ENCODE data around the gene GALNT17.
"Not testable (repeated sequence)": the region's sequence is repeated elsewhere in the genome, so short reads cannot be mapped to it uniquely, and the experiment has no call there.

Gene GALNT17

DNA sequence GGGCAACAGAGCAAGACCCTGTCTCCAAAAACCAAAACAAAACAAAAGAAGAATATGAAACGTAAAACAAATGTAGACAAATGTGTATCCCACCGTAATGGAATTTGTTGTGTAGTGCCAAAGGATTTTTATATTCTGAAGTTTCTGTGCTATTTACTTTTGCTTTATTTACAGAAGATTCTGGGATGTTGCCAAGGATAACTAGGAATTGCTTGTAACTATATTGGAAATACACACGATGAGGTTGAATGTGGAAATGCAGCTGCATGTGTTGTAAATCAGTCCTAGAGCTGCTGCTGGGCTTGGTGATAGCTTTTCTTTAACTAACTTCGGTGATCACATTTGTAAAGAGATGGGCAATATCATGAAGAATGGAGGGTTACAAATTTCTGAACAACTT lies 39.5 kb downstream of the GALNT17 start:
- no peak for DNase-seq

DNA sequence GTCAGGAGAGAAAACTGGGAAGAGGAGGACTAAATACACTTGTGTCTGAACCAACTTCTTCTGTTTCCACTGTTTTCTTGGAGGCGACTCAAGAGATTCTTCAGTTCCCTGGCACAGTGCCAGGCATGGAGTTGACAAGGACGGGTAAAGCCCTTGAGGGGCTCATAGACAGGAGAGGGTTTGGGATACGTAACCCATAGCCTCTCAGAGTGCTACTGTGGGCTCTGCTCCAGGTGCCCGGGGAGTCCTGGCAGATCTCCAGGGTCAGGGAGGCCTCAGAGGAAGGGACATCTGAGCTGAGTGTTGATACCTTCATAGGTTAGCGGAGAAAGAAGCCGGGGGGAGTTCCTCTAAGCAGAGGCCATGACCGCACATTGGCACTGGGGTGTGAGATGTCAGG lies 42.0 kb downstream of the GALNT17 start:
- DNase-seq = no peak

DNA sequence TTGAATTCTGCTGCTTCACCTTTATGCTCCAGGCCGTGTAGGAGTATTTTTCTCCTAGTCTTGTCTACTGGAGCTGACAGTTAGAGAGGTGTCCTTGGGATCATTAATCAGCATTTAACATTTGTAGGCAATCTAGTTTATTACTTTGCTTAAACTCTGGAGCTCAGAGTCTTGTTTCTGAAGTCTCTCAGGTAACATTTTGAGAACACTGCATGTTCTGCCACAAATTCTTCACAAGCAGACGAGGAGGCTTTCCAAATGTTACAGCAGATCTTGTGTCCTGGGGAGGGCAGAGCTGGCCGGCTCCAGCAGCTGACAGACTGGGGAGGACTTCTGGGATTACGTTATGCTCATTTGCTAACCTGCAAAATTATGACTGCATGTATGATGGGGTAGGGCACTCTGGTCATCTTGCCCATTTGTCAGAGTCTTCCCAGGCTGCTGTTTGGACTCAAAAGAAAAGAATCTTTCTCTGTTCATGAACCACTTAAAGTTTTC lies 50.5 kb downstream of the GALNT17 start:
- DNase-seq = no peak

DNA sequence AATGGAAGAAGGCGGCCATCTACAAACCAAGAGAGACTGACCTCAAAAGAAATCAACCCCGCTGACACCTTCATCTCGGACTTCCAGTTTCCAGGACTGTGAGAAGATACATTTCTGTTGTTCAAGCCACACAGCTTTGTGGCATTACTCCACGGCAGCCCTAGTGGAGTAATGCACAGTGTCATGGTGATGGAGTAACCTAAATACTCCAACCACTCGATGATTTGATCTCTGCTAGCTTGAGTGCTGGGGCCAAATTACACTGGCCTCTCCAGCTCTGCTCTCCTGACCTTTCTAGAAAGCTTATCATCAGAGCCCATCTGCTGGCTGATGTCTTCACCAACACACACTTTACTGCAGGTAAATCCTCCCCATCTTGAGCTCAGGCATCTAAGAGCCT lies 52.2 kb downstream of the GALNT17 start:
- DNase-seq = no peak

DNA sequence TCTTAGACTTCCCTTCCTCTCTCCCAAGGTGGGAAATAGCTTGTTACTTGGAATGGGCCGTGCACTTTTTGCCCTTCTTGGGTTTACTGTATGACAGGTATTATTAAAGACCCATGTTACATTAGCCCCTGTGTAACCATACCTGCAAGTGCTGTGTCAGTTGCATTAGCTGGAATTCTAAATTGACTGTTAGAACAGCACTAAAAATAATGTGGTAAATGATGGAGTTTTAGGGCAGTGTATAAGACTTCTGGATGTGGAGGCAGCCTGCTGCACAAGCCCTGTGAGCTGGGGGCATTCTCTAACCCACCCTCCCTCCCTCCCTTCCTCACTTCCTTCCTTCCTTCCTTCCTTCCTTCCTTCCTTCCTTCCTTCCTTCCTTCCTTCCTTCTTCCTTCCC lies 52.7 kb downstream of the GALNT17 start:
- DNase-seq = no peak

DNA sequence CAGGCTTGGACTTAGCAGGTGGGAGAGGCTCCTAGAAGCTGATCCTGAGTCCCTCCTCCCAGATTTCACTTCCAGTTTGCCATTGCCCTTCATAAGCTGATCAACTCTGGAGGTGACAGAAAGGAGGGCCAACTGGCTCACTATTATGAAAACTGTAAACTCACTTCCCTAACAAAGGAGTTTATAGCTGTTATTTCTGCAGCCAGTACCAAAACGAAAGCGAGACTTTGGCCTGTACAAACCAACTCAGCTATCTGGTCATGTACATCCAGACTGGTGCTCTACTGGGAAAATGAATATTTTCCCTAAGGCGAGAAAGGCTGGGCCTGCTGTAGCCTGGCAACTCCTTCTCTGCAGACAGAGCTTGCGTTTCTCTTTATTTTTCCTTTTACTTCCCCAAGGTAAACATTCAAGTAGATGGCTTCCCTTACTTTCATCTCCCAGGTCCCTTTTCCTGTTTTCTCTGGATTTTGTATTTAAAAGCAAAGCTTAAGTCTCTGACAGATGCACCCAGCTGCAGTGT lies 54.7 kb downstream of the GALNT17 start:
- DNase-seq = no peak

DNA sequence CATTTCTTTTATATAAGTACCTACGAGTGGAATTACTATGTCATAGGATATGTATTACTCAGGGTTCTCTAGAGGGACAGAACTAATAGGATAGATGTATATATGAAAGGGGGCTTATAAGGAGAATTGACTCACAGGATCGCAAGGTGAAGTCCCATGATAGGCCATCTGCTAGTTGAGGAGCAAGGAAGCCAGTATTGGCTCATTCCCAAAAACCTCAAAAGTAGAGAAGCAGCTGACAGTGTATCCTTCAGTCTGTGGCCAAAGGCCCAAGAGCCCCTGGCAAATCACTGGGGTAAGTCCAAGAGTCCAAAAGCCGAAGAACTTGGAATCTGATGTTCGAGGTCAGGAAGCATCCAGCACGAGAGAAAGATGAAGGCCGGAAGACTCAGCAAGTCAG lies 59.8 kb downstream of the GALNT17 start:
- no peak for DNase-seq

DNA sequence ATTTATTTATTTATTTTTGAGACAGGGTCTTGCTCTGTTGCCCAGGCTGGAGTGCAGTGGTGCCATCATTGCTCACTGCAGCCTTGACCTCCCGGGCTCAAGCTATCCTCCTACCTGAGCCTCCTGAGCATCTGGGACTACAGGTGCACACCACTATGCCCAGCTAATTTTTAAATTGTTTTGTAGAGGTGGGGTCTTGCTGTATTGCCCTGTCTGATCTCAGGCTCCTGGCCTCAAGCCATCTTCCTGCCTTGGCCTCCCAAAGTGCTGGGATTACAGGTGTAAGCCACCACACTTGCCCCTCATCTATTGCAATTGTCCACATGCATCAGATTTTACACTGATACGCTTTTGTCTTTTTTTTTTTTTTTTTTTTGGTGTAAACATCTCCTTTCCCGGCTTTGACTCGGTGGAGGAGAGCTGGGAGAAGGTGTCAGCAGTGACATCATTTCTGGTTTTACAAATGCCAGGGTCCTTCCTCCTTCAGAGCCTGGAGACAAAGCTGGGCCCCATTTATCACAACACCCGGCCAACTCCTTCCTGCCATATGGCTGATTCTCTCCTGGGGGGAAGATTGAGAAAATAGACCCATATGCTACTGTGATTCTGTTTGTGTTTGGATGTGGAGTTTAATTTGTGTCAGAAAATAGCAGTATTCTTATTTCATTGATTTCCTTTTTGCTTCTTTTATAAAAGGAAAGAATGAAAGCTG lies 61.3 kb downstream of the GALNT17 start:
- no peak for DNase-seq

DNA sequence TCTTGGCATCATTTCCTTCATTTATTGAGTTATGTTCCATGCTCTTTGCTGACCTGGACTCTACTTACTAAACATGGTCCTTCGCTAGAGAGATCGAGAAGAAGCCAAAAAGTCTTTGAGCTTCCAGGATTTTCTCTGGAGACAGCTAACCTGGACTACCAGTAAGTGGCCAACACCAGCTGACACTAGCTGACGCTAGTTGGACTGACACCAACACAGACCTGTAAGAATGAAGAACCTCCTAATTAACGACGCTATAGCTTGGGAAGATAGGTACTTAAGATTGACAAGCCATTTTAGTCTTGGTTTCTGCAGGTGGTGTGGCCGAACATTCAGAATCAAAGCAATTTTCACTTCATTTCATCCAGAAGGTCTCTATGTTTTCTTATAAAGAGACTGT lies 66.4 kb downstream of the GALNT17 start:
- DNase-seq = no peak

DNA sequence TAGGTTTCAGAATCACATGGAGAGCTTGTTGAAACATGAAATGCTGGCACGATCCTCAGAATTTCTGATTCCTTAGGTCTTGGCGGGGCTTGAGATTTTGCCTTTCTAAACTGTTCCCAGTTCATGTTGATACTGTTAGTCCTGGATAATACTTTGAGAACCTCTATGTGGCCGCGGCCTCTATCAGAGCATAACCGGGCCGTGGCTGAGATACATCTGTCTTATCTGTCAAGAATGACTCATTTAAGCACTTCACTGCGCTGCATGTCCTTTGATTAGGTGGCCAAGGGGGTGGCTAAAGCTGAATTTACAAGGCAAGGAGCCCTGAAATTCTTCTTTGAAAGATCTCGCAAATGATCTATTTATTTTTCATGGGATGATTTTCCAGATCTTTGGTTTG lies 66.9 kb downstream of the GALNT17 start:
- DNase-seq = no peak

DNA sequence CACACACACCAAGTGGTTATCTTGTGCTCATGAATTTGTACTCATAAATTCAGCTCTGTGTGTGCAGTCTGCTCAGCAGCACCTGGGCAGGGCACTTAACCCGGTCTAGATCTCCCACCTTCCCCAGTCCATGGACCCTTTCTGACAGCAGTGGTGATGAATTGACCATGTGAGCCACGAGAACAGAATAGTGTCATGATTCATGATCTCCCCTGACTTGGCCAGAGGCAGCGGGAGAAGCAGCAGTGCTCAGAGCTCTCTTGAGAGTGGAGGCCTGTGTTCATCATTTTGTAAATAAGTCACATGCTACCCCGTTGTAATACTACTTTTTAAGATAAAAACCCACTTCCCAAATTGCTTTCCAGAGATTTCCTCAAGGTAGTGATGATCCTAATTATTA lies 74.2 kb downstream of the GALNT17 start:
- DNase-seq = no peak

DNA sequence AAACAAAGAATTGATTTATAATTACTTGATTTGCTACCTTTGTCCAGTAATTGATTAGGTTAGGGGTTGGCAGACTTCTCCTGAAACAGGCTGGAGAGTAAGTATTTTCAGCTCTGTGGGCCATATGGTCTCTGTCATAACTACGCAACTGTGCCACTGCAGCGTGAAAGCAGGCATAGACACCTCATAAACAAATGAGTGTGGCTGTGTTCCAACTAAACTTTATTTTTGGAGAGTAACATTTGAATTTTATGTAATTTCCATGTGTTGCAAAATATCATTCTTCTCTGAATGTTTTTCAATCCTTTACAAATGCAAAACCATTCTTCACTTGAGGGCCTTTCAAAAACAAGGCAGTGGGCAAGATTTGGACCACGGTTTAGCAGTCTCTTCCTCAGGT lies 76.9 kb downstream of the GALNT17 start:
- DNase-seq = no peak

DNA sequence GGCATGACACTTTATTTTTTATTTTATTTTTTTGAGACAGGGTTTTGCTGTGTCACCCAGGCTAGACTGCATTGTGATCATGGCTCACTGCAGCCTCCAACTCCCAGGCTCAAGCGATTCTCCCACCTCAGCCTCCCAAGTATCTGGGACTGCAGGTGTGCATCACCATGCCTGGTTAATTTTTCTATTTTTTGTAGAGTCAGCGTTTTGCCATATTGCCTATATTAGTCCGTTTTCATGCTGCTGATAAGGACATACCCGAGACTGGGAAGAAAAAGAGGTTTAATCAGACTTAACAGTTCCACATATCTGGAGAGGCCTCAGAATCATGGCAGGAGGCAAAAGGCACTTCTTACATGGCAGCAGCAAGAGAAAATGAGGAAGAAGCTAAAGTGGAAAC lies 77.5 kb downstream of the GALNT17 start:
- DNase-seq = not testable (repeated sequence)

DNA sequence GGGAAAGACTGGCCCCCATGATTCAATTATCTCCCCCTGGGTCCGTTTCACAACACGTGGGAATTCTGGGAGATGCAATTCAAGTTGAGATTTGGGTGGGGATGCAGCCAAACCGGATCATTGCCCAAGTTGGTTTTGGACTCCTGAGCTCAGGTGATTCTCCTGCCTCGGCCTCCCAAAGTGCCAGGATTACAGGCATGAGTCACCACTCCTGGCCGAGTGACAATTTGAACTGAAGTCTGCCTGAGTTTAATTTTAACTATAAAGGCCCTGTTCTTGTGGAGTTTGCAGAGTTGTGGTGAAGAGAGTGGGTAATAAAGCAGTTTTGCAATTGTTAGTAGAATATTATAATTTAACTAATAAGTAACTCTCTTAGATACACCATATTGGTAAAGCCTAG lies 78.3 kb downstream of the GALNT17 start:
- no peak for DNase-seq

DNA sequence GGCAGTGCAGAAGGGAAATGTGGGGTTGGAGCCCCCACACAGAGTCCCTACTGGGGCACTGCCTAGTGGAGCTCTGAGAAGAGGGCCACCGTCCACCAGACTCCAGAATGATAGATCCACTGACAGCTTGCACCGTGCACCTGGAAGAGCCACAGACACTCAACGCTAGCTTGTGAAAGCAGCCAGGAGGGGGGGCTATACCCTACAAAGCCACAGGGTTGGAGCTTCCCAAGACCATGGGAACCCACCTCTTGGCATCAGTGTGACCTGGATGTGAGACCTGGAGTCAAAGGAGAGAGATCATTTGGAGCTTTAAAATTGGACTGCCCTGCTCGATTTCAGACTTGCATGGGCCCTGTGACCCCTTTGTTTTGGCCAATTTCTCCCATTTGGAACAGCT lies 80.5 kb downstream of the GALNT17 start:
- DNase-seq = not testable (repeated sequence)

DNA sequence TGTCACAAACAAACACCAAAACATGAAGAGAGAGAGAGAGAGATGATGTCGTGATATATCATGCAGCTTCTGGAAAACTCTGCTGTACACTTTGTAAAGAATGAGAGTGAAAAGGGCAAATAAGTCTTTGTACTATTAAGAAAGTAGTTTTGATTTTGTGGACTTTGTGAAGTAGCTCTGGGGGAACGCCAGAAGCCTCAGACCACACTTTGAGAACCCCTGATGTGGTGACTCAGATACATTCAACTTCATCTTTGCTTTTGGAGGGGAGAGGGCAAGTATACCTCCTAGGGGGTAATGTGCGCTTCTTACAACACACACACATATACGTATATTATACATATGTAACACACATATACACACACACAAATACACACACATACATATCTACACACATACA lies 84.3 kb downstream of the GALNT17 start:
- no peak for DNase-seq

DNA sequence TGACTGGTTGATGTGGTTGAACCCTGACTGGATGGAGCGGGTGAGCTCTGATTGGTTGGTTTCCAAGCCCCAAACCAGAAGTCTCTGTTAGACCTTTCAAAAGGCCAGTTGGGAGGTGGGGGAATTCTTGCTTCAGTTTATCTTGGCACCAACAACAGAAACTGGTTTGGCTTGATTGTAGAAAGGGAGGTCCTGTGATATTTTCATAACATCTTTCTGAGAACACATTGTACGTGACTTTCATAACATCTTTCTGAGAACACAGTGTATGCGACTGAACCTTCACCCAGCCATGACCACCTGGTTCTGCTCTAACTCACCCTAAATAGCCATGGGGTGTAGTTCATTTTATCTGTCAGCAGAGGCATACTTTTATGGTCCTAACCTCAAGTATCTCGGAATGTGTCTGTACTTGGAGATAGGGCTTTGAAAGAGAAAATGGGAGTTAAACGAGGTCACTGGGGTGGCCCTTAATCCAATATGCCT lies 88.3 kb downstream of the GALNT17 start:
- no peak for DNase-seq

DNA sequence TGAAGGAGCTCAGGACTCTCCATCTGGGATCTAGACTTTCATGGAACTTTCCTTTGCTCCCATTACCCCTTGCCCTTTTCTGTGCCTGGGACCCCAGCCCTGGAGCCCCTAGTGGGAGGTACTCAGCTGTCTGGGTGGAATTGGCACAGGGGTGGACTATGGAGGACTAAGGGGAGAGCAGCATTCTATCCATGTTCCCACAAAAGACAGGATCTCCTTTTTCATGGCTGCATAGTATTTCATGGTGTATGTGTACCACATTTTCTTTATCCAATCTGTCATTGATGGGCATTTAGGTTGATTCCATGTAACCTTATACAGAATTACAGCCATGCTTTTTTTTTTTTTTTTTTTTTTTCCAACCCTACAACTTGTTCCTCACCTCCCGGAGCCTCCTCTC lies 89.1 kb downstream of the GALNT17 start:
- DNase-seq = no peak

DNA sequence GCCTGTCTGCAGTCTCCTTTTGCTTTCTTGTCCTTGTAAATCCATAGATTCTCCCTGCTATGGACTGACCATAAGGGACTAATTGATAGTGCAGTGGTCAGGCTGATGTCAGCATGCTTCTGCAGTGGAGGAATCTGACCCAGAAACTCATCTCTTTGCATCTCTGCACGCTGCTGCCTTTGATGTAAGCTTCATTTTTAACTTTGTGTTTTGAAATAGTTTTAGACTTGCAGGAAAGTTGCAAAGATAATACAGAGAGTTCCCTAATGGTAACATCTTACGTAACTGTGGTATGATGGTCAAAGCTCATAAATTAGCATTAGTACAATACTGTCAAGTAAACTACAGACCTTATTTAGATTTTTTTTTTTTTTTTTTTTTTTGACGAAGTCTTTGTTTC lies 89.6 kb downstream of the GALNT17 start:
- no peak for DNase-seq

DNA sequence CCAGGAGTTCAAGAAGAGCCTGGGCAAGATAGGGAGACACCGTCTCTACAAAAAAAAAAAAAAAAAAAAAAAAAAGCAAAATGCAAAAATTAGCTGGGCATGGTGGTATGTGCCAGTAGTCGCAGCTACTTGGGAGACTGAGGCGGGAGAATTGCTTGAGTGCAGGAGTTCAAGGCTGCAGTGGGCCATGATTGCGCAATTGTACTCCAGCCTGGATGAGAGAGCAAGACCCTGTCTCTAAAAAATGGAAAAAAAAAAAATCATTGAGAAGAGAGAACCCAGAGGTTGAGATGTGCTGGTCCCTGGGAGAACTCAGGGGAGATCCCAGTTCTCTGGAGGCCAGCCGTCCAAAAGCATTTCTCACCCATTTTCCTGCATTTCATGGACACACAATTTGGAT lies 95.2 kb downstream of the GALNT17 start:
- no peak for DNase-seq

DNA sequence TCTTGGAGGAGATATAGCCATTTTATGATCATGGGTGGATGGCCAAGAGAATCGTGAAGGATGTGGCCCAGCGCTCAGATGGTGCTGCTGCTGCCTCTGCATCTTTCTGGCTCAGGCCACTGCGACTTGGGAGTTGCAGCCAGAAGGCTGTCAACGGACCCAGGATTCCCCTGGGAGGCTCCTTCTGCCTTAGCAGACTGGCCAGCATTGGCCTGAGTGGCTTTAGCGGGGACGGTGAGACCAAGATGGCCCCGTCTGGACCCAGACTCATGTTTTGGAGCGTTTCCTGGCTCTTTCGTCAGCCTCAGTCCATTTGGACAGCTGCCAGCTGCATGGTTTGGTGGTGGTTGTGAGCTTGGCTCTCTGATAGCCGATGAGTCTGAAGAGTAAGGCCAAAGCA lies 97.2 kb downstream of the GALNT17 start:
- no peak for DNase-seq

DNA sequence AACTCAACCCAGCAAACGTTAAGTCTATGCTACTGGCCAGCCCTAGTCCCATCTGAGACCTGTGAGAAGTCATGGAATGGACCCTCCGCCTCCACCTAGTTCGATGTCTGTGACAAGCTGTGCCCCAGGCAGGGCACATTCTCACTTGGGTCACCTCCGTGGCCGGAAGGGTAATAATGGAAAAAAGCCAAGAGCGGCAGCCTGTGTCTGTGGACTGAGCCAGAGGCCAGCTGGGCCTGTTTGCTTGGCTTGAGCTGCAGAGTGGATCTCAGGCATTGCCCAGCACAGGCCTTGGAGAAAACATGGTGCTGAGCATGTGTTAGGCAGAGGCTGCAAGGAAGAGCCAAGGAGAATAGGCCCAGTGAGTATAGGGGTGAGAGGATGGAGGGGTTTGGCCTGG lies 97.8 kb downstream of the GALNT17 start:
- no peak for DNase-seq

DNA sequence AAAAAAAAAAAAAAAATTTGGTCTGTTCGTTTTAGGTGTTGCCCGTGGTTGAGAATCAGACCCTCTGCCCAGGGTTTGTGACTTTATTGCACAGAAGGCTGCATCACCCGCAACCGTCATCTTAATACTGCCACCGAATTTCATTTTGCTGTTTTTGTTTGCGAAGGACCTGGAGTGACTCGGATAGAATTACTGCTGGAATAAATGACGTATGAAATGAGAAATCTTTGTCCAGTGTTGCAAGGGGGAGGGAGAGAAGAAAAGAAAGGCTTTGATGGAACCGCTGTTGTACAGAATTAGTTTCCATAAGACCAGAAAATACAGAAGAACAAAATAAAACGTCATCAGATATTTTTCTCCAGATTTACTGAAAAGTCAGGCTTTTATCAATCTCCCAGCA lies 103.3 kb downstream of the GALNT17 start:
- DNase-seq = no peak

DNA sequence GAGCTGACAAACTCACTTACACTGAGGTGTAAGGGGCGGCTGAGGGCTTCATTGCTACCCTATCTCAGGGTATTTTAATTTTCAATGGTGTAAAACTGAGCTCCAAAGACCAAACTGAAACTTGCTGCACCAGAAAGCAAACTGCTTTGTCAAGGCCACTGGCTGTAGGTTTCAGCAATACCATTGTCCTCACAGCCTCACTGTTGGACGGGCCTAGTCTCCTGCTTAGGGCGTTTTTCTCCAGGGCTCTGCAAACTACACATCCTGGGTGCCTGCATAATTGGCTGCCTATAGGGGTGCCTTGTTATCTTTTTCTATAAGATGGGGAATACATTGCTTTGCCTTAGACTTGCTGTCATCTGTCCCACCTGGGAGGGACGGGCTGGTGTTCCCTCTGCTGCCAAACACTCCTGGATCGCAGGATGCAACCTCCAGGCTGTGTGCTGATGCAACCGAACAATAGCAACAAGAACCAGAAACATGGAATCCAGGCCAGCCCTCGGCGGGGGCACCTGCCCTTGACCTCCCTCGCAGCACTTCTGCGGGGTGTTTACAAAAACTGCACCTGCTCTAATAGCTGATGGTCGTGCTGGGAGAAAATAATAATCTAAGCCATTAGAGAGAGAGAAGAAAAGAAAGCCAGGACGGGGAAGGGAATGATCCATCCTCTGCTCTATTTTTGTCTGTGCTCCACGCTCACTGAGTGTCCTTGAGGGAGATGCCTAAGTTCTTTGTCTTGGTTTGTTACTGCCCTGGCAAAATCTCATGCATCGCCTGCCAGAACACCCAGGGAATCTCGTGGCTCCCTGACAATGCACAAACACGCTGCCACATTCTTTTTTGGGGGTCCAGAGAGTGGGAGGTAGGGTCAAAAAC lies 104.5 kb downstream of the GALNT17 start:
- DNase-seq = no peak

All from CD4-positive, alpha-beta T cell treated with Interleukin-21 for 1 hour (primary cell).